Vagina (tissue), 2 donors: Measurements from ENCODE around the gene KCNK10. TPM values are rescaled to one million over a fixed set of nuclear protein-coding genes. Genes with fewer than 3 reads are reported as not detected.

ENCODE experiments used
- DNase-seq, 2 donors: peaks; one replicate each; pipeline ENCODE4 v3.0.0-alpha.2; 2017; ENCODE audit errors: extremely low spot score in 2 of 2
- H3K27ac ChIP-seq: fragments of 200-600 bp; sonication (generic); one replicate; pipeline ENCODE4 v1.5.1; 2019
- H3K27me3 ChIP-seq: fragments of 200-600 bp; sonication (generic); one replicate; pipeline ENCODE4 v1.5.1; 2019
- H3K36me3 ChIP-seq, 2 donors: fragments of 200-600 bp; sonication (generic); one replicate each; pipeline ENCODE4 v1.5.1; 2017 to 2019
- H3K4me1 ChIP-seq: fragments of 200-600 bp; sonication (generic); one replicate; pipeline ENCODE4 v1.5.1; 2019
- H3K4me3 ChIP-seq, 2 donors: fragments of 200-600 bp; sonication (generic); 1 replicate in 1 of 2; 2 replicates in 1 of 2; pipeline ENCODE4 v1.5.1; 2016 to 2019
- H3K9me3 ChIP-seq: fragments of 200-600 bp; sonication (generic); one replicate; pipeline ENCODE4 v1.5.1; 2019
- CTCF ChIP-seq, 3 experiments: fragments of 450-650 bp in 2 of 3; fragments of 200-600 bp in 1 of 3; sonication (generic) in 1 of 3; IDR thresholded peaks; one replicate each; pipeline ENCODE4 v1.5.1; 2017 to 2019; ENCODE audit warnings: antibody characterized with exemption in 3 of 3, mild to moderate bottlenecking in 2 of 3, moderate library complexity in 2 of 3
- POLR2A ChIP-seq, 2 donors: fragments of 450-650 bp; IDR thresholded peaks; one replicate each; pipeline ENCODE4 v1.6.1; 2017; ENCODE audit warnings: antibody characterized with exemption in 2 of 2, mild to moderate bottlenecking in 2 of 2, moderate library complexity in 2 of 2
- POLR2AphosphoS5 ChIP-seq, 2 donors: sonication (generic); formaldehyde crosslinking; IDR thresholded peaks; one replicate each; pipeline ENCODE4 v1.9.0; 2017; ENCODE audit warnings: antibody characterized with exemption in 2 of 2, mild to moderate bottlenecking in 2 of 2, low read depth in 1 of 2; ENCODE audit not compliant: insufficient read depth in 1 of 2
- intact Hi-C: fragments of 100-400 bp; cut with DNase I; formaldehyde crosslinking; loops from one replicate; pipeline ENCODE4 v1.15.1; 2023
- total RNA-seq: library from RNA; depleted of rRNA; stranded (reverse); fragments of >200 nt; gene quantifications from one replicate; pipeline ENCODE4 v1.2.3, GENCODE V29; 2016

The KCNK10 gene
- total RNA-seq, 1 donor from 2014 or later = 0.25 TPM

- TF ChIP-seq POLR2A (IDR thresholded peaks at IDR 0.05) (no peak), CTCF (IDR thresholded peaks at IDR 0.05) (no peak), POLR2AphosphoS5 (IDR thresholded peaks at IDR 0.05; ENCODE audit: insufficient read depth in 1 of 2, low read depth in 1 of 2) (no peak)
- H3K4me3 ChIP-seq = no peak overlapping the region
- no peaks in the 10 kb centered on the region for H3K27me3 ChIP-seq
- intact Hi-C loops = no loop called here
- DNase-seq = no peak
- no peaks in the 10 kb centered on the region for H3K36me3 ChIP-seq
- H3K4me1 ChIP-seq = no peaks in the 10 kb centered on the region
- no peak overlapping the region for H3K27ac ChIP-seq
- no peaks in the 10 kb centered on the region for H3K9me3 ChIP-seq
Observed at GRCh38 chr14:88210426-88210825, 112.6 kb downstream of the KCNK10 start.

DNA sequence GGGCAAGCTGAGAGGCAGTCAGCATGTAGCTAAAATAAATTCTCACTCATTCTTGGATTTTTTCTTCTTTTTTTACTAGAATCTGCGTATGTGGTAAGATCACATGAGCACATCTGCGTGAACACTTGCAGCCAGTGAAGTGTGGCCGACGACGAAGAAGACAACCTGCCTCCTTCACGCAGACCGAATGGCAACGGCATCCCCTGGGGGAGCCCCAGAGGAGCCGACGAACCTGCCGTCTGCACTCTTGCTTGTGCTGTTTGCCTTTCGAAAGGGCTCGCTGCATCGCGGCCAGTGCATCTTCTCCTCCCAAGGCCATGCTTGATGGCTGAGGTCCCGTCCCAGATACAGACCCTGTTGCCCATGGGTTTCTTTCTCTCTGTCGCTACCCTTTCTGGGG, 113.8 kb downstream of the KCNK10 start:
- no peak overlapping the region for H3K4me3 ChIP-seq
- no peaks in the 10 kb centered on the region for H3K36me3 ChIP-seq
- H3K9me3 ChIP-seq = no peaks in the 10 kb centered on the region
- H3K27ac ChIP-seq = no peak overlapping the region
- TF ChIP-seq POLR2AphosphoS5 (IDR thresholded peaks at IDR 0.05; ENCODE audit: insufficient read depth in 1 of 2, low read depth in 1 of 2) (no peak), CTCF (IDR thresholded peaks at IDR 0.05) (no peak), POLR2A (IDR thresholded peaks at IDR 0.05) (no peak)
- H3K4me1 ChIP-seq = no peaks in the 10 kb centered on the region
- intact Hi-C loops = no loop called here
- H3K27me3 ChIP-seq = no peaks in the 10 kb centered on the region
- DNase-seq = no peak

DNA sequence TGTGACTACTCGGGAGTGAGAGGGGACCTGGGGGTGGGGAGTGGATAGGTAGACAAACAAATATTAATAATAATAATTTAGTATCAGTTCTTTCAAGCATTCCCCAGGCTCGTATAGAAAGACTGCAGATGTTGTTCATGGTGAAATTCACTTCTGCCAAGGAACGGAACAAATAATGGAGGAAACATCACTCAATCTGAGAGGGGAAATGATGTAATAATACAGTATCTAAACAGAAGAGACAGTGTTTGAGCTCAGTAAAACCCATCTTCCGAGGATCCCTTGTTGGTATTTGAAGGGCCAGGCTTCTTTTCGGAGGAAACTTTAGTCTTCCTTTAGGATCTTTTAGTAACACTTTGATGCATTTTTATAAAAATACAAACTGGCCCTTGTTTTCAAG, 114.2 kb downstream of the KCNK10 start:
- Histone ChIP-seq H3K9me3 (no peaks in the 10 kb centered on the region), H3K27ac (no peak overlapping the region), H3K27me3 (no peaks in the 10 kb centered on the region), H3K36me3 (no peaks in the 10 kb centered on the region), H3K4me3 (no peak overlapping the region), H3K4me1 (no peaks in the 10 kb centered on the region)
- no peak for TF ChIP-seq POLR2AphosphoS5 (IDR thresholded peaks at IDR 0.05; ENCODE audit: insufficient read depth in 1 of 2, low read depth in 1 of 2)
- no peak for TF ChIP-seq CTCF (IDR thresholded peaks at IDR 0.05)
- TF ChIP-seq POLR2A (IDR thresholded peaks at IDR 0.05) = no peak
- intact Hi-C loops = no loop called here
- DNase-seq = no peak

DNA sequence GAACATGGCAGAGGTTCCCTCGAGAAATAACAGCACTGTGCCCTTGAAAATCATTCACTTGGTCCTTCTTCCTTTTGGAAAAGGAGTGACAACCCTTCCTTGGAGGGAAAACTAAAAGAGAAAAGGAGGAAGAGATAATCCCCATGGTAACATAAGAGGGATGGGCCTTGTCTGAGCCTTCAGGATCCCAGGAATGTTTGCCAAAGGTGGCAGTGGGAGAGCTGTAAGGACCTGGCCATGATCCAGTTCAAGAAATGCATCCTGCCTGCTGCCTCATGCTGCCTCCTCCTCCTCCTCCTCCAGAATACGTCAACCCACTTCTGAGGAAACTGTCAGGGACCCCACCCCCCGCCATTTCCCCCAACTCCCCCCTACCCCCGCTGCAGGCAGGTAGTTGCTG, 118.8 kb downstream of the KCNK10 start:
- no peak for DNase-seq
- H3K27me3 ChIP-seq = no peaks in the 10 kb centered on the region
- H3K36me3 ChIP-seq = no peaks in the 10 kb centered on the region
- TF ChIP-seq CTCF (IDR thresholded peaks at IDR 0.05) = no peak
- TF ChIP-seq POLR2A (IDR thresholded peaks at IDR 0.05) = no peak
- TF ChIP-seq POLR2AphosphoS5 (IDR thresholded peaks at IDR 0.05; ENCODE audit: insufficient read depth in 1 of 2, low read depth in 1 of 2) = no peak
- H3K9me3 ChIP-seq = no peaks in the 10 kb centered on the region
- intact Hi-C loops = no loop called here
- no peak overlapping the region for H3K4me3 ChIP-seq
- H3K27ac ChIP-seq = no peak overlapping the region
- no peaks in the 10 kb centered on the region for H3K4me1 ChIP-seq

DNA sequence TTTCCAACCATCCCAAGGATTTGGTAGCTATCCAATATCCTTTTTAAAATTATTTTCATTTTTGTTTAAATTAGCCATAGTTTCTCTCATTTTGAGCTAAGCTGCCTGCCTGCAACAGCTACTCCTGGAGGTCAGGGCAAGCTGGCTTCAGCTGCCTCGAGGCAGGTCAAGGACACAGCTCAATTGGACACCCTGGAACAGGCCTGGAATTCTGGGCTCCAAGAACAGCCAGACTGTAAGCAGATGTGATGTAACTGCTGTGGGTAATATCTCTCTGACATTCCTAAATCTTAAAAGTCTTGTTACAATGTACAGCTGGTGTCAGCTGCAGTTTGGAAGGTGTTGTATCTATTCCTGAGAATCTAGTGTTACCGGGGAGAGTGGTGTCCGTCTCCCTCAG, 119.8 kb downstream of the KCNK10 start:
- Histone ChIP-seq H3K4me1 (no peaks in the 10 kb centered on the region), H3K27me3 (no peaks in the 10 kb centered on the region), H3K36me3 (no peaks in the 10 kb centered on the region), H3K27ac (no peak overlapping the region), H3K4me3 (no peak overlapping the region), H3K9me3 (no peaks in the 10 kb centered on the region)
- TF ChIP-seq CTCF (IDR thresholded peaks at IDR 0.05) = no peak
- no peak for TF ChIP-seq POLR2AphosphoS5 (IDR thresholded peaks at IDR 0.05; ENCODE audit: insufficient read depth in 1 of 2, low read depth in 1 of 2)
- no peak for TF ChIP-seq POLR2A (IDR thresholded peaks at IDR 0.05)
- DNase-seq = no peak
- intact Hi-C loops = no loop called here
